Mucosa of gallbladder (tissue), 1 donor: ENCODE results near the gene PARP8. TPM values are rescaled to one million over a fixed set of nuclear protein-coding genes. Genes with fewer than 3 reads are reported as not detected.
"Not testable (repeated sequence)": the region's sequence is repeated elsewhere in the genome, so short reads cannot be mapped to it uniquely, and the experiment has no call there.

Experiments used
- DNase-seq: peaks from one replicate; pipeline ENCODE4 v3.0.0-alpha.2; 2020; ENCODE audit warnings: low spot score
- total RNA-seq: library from RNA; stranded (reverse); gene quantifications from one replicate; pipeline ENCODE4 v1.2.1, GENCODE V29; 2021
- donor health status: DM: no; HTN: no; CAD: no.

PARP8 gene
- total RNA-seq, 1 donor from 2014 or later: 78.4 TPM

GRCh38 chr5:50768634-50769033, 102.2 kb downstream of the PARP8 start:
- DNase-seq: no peak

GRCh38 chr5:50770441-50770840, 104.0 kb downstream of the PARP8 start:
- DNase-seq: no peak

DNA sequence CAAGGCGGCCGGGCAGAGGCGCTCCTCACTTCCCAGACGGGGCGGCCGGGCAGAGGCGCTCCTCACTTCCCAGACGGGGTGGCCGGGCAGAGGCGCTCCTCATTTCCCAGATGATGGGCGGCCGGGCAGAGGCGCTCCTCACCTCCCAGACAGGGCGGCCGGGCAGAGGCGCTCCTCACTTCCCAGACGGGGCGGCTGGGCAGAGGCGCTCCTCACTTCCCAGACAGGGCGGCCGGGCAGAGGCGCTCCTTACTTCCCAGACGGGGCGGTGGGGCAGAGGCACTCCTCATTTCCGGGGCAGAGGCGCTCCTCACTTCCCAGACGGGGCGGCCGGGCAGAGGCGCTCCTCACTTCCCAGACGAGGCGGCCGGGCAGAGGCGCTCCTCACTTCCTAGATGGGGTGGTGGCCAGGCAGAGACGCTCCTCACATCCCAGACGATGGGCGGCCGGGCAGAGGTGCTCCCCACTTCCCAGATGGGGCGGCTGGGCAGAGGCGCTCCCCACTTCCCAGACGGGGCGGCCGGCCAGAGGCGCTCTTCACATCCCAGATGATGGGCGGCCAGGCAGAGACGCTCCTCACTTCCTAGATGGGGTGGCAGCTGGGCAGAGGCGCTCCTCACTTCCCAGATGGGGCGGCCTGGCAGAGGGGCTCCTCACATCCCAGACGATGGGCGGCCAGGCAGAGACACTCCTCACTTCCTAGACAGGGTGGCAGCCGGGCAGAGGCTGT, 108.2 kb downstream of the PARP8 start:
- DNase-seq: not testable (repeated sequence)

GRCh38 chr5:50786073-50786472, 119.6 kb downstream of the PARP8 start:
- DNase-seq: no peak

DNA sequence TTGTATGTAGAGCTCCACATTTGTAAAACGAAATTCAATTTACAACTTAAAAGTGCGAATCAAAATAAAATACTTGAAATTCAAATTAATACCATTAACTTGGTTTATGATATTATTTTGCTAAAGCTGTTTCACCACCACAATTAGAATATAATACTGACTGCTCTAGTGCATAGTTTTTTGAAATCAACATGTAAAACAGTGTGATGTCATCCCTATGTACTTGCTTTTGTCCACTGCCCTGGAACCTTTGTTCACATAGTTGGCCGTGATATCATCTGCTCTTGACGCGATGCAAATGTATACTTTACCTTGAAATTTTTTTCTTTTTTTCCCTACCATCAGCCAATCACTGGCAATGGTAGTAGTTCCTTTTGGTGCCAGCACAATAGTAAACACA, 125.4 kb downstream of the PARP8 start:
- no peak for DNase-seq

DNA sequence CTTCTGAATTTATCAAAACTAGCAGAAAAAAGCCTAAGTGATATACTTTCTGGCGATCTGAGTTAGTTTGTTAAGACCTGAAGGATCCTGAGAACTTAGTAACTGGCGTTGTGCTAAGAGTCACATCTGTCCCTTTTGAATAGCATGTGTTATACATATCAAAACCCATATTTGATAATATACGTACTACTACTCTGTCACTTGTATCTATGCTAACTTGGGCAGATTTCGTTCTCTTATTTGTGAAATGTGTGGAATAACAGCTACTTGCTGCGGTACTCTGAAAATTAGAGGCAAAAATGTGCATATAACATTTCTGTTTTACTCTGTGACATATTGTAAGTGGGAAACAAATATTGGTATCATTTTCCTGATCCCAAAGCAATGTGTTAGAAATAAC, 126.4 kb downstream of the PARP8 start:
- no peak for DNase-seq

DNA sequence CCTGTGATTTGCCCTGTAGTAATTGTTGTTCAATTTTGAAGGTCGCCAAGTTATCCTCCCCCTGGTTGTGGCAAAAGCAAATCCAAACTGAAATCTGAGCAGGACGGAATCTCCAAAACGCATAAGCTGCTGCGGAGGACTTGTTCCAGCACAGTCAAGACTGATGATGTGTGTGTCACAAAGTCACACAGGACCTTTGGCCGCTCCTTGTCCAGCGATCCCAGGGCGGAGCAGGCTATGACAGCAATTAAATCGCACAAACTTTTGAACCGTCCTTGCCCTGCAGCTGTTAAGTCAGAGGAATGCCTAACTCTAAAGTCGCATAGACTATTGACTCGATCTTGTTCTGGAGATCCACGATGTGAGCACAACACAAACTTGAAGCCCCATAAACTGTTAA, 128.4 kb downstream of the PARP8 start:
- DNase-seq: no peak

DNA sequence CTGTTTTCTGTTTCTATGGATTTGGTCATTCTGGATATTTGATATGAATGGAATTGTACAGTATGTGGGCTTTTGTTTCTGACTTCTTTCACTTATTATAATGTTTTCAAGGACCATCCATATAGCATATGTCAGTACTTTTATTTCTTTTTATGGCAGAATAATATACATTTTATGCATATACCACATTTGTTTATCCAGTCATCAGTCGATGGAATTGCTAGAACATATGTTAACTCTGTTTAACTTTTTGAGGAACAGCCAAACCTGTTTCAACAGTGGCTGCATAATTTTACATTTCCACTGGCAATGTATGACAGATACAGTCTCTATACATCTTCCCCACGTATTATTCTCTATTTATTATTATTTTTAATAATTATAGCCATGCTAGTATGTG, 131.6 kb downstream of the PARP8 start:
- DNase-seq: no peak

DNA sequence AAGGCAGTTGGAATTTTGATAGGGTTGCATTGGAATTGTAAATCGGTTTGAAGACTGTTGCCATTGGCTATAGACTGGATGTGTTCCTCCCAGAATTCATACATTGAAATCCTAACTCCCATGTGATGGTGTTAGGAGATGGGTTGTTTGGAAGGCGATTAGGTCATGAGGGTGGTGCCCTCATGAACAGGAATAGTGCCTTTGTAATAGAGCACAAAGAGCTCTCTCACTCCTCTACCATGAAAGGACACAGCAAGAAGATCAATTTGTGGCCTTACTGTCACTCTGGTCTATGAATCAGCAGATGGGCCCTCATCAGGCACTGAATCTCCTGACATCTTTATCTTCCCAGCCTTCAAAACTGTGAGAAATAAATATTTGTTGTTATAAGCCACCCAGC, 133.2 kb downstream of the PARP8 start:
- DNase-seq: no peak

DNA sequence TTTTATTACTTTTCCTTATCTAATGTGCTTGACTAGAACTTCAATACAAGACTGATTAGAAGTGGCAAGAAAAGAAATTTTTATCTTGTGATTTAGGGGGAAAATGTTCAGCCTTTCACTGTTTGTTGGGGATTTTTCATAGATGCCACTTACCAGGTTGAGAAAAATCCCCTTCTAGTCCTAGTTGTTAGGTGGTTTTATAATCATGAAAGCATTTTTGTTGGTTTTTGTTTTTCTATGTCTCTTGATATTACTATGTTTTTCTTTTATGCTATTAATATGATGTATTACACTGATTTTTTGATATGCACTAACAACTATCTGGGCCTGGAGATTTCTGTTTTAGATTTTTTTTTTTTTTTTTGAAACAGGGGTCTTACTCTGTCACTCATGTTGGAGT, 134.0 kb downstream of the PARP8 start:
- DNase-seq: no peak

DNA sequence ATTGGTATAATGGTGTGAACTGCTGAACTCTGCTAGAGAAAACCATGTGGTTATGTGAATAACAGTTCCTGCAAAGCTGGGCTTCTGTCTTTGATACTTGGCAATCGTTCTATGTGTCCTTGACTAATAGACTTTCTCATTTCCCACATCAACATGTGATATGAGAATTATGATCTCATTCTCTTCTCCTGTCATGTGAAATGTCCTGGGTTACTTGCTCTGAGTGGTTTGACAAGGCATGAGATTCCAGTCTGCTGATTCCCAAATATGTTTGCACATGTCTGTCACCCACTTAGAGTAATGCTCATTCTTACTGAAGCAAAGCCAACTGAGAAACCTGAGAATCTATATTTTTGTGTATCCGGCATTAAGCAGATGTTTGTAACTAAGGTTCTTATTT, 141.2 kb downstream of the PARP8 start:
- no peak for DNase-seq

- DNase-seq: no peak
Observed at GRCh38 chr5:50808406-50808805, 142.0 kb downstream of the PARP8 start.

- DNase-seq: not testable (repeated sequence)
Observed at GRCh38 chr5:50811746-50812145, 145.3 kb downstream of the PARP8 start.

DNA sequence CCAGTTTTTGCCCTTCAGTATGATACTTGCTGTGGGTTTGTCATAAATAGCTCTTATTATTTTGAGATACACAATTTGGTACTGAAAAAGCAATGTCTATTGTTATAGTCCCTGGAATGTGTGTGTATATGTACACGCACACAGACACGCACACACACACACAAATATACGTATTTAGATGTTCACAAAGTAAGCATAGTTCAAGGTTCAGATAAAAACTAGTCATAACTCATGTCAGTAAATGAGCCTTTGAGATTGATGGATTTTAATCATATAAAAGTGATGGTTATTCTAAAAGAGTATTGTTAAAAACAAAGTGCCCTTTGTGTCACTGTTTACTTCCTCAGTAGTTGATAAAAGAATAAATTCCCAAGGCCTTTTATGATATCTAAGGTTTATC, 147.3 kb downstream of the PARP8 start:
- DNase-seq: no peak

DNA sequence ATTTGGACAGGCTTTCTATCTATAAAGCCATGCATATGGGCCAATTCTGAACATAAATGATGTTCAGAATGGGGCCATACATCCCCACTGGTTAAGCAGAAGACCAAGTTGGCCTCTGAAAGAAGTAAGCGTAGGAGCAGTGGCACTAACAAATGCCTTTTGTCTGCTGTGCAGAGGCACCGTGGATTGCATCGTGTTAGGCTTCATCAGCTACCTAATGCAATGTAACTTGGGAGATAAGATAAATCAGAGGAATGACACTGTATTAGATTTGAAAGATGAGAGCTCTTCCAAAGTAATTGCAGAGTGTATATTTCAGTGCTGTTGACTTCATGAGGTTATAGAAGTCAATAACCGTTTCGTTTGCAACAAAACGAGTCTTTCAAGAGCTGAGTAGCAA, 148.1 kb downstream of the PARP8 start:
- no peak for DNase-seq

- no peak for DNase-seq
Observed at GRCh38 chr5:50822046-50822445, 155.6 kb downstream of the PARP8 start.

DNA sequence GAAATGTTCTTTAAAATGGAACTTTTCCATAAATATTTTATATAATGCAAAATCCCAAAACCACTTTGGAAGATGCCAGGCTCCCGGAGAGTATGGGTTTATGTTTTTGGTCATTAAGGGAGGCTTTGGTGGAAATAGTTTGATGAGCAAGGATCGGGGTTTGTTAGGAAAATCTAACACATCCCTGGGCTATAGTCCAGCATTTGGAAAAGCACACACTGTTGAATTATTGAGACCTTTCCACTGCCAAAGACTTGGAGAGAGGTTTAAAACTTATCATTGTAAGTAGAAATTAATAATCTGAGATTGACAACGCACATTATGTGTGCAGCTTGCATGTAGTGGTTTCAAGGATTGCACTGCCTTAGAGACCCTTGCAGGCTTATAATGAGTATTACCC, 156.3 kb downstream of the PARP8 start:
- no peak for DNase-seq

DNA sequence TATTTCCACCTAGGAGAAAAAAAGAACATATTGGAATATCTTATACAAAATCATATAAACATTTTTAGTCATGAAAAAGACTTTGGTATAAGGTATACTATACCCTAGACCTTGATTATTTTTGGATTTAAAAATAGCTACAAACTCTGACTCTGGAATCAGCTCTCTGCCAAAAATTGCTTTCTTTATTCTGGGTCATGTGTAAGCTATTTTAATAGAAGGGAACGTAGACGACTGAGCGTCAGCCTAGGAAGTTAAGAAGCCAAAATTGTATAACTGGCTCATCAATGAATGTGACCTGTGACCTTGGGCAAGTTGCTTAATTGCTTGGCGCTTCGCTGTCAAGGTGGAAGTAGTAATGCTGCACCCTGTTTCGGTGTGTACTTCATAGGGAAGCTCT, 157.1 kb downstream of the PARP8 start:
- no peak for DNase-seq

DNA sequence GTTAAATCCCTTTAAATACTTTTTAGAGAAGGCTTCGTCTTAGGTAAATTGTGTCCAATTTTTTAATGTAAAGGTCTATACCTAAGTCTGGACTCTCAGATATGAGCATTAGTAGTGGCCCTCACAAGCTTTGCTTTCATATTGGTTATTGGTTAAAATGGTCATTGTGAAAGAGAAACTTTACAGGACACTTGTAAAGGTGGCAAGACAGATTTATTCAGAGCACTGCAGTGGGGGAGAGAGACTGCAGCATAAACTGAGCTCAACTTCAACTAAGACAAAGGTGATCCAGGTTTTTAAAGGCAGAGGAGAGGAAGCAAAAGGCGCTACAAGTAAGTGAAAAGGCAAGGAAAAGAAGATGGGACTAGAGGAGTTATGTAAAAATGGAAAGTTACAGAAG, 157.7 kb downstream of the PARP8 start:
- no peak for DNase-seq

- DNase-seq: no peak
Observed at GRCh38 chr5:50827516-50828247, 161.2 kb downstream of the PARP8 start.

DNA sequence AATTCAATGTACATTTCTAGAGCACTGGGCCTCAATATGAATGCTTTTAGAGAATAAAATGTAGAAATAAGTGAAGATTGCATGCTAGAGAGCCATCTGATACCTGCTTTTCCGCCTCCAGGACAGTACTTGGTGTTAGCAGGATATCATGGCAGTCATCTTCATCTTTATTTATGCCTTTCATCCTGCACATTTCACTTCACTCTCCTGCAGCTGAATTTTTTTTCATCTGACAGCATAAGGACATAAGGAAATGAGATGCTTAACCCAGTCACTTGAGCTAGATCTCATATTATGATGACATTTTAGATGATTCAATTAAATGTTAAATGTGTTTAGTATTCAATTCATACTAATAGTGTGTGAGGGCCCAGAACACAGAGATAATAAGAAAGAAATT, 162.6 kb downstream of the PARP8 start:
- DNase-seq: no peak

DNA sequence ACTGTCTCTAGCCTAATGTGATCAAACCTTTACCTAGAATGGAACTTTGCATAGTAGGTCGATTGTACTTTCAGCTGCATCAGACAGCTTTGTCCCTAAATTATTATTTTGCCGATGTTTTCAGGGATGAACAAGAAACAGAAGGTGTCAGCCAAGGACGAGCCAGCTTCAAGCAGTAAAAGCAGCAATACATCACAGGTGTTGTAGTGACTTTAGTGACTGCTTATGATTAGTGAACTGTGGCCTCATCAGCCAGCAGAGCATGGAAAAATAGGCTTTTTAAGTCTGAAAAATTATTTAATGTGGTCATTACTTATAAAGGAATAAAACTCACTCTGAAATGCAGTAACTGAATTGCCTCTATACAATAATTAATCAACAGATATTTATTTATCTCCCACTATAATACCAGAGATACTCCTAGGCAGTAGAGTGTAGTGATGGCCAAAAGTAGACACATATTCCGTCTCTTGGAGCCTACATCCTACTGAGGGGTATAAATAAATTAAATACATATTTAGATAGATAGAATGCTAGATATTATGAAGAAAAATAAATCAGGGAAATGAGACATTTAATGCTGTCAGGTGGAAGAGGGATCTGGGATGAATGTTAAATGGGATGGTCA, 166.3 kb downstream of the PARP8 start:
- DNase-seq: no peak

- no peak for DNase-seq
Observed at GRCh38 chr5:50836356-50836755, 169.9 kb downstream of the PARP8 start.
